IMR-90 (cell line): ENCODE measurements around the gene CPLX1. TPM values are rescaled to one million over a fixed set of nuclear protein-coding genes. Genes with fewer than 3 reads are reported as not detected.

ENCODE experiments used
- ATAC-seq: fragments of 200-7000 bp; cut with Tn5 transposase; 2 replicates; pipeline ENCODE4 v1.9.1; 2020; ENCODE audit warnings: low read depth, mild to moderate bottlenecking, moderate library complexity
- BruUV-seq: library from RNA; stranded (reverse); fragments of 400-500 nt; replicated peaks from 2 replicates; lab custom pipeline; 2021; lab: Mats Ljungman, UMichigan
- CTCF ChIA-PET: fragments of 300-600 bp; formaldehyde crosslinking; extraction: SDS; loops from one replicate; lab custom pipeline; 2021; ENCODE audit warnings: antibody characterized with exemption; lab: Yijun Ruan, JAX
- POLR2A ChIA-PET: fragments of 300-600 bp; sonication (Branson Sonifier 250); formaldehyde crosslinking; loops from one replicate; lab custom pipeline; 2022; ENCODE audit warnings: antibody characterized with exemption; ENCODE audit not compliant: unreplicated experiment; lab: Charles Lee
- DNase-seq: peaks from one replicate; pipeline ENCODE4 v3.0.0; 2013
- H2AFZ ChIP-seq: replicated peaks from 2 replicates; pipeline ENCODE3; 2013; ENCODE audit warnings: low read length, mild to moderate bottlenecking; ENCODE audit not compliant: poor library complexity
- H2AK5ac ChIP-seq: 2 replicates; pipeline ENCODE4 v1.6.1; 2013; ENCODE audit warnings: low read depth, low read length, inconsistent platforms
- H2AK9ac ChIP-seq: replicated peaks from 2 replicates; pipeline ENCODE3; 2013; ENCODE audit warnings: mild to moderate bottlenecking, low read depth, low read length, moderate library complexity; ENCODE audit not compliant: poor library complexity
- H2BK120ac ChIP-seq: 2 replicates; pipeline ENCODE4 v1.6.1; 2013; ENCODE audit warnings: low read depth, low read length, inconsistent platforms
- H2BK15ac ChIP-seq: 3 replicates; pipeline ENCODE4 v1.6.1; 2013; ENCODE audit warnings: low read depth, low read length, inconsistent platforms
- H2BK20ac ChIP-seq: 2 replicates; pipeline ENCODE4 v1.6.1; 2013; ENCODE audit warnings: low read depth, mild to moderate bottlenecking, inconsistent platforms, low read length, moderate library complexity
- H2BK5ac ChIP-seq: 2 replicates; pipeline ENCODE4 v1.6.1; 2013; ENCODE audit warnings: mild to moderate bottlenecking, low read depth, low read length, inconsistent platforms; ENCODE audit not compliant: poor library complexity, severe bottlenecking
- H3K14ac ChIP-seq: replicated peaks from 2 replicates; pipeline ENCODE4 v1.6.1; 2013; ENCODE audit warnings: low read depth, low read length, inconsistent platforms
- H3K18ac ChIP-seq: 2 replicates; pipeline ENCODE4 v1.6.1; 2013; ENCODE audit warnings: low read depth, low read length, control low read depth
- H3K23ac ChIP-seq: 2 replicates; pipeline ENCODE4 v1.6.1; 2013; ENCODE audit warnings: low read depth, low read length, inconsistent platforms
- H3K27ac ChIP-seq: 2 replicates; pipeline ENCODE4 v1.5.1; 2013; ENCODE audit warnings: mild to moderate bottlenecking, control low read depth, low read length; ENCODE audit not compliant: insufficient read depth
- H3K27me3 ChIP-seq: 2 replicates; pipeline ENCODE4 v1.6.1; 2013; ENCODE audit warnings: low read length; ENCODE audit not compliant: control insufficient read depth, insufficient read depth
- H3K36me3 ChIP-seq: 2 replicates; pipeline ENCODE4 v1.6.1; 2013; ENCODE audit warnings: low read length, mixed read lengths; ENCODE audit not compliant: control insufficient read depth, insufficient read depth
- H3K4ac ChIP-seq: 2 replicates; pipeline ENCODE4 v1.6.1; 2013; ENCODE audit warnings: low read depth, low read length, inconsistent platforms
- H3K4me1 ChIP-seq: 2 replicates; pipeline ENCODE4 v1.6.1; 2013; ENCODE audit warnings: low read length, mixed read lengths; ENCODE audit not compliant: control insufficient read depth, insufficient read depth
- H3K4me2 ChIP-seq: 2 replicates; pipeline ENCODE4 v1.6.1; 2013; ENCODE audit warnings: low read depth, mild to moderate bottlenecking, control low read depth, low read length, moderate library complexity
- H3K4me3 ChIP-seq: 2 replicates; pipeline ENCODE4 v1.5.1; 2013; ENCODE audit warnings: low read depth, mild to moderate bottlenecking, control low read depth, low read length, moderate library complexity; ENCODE audit not compliant: insufficient read depth
- H3K56ac ChIP-seq: 2 replicates; pipeline ENCODE4 v1.6.1; 2013; ENCODE audit warnings: low read length, inconsistent platforms; ENCODE audit not compliant: insufficient read depth; ENCODE audit errors: extremely low read depth
- H3K79me1 ChIP-seq, 2 experiments: 2 replicates each; pipeline ENCODE4 v1.6.1; 2013; ENCODE audit warnings: low read length in 2 of 2, inconsistent platforms in 1 of 2, low read depth in 1 of 2
- H3K9ac ChIP-seq: 2 replicates; pipeline ENCODE4 v1.6.1; 2013; ENCODE audit warnings: low read depth, low read length, control low read depth
- H3K9me1 ChIP-seq: 2 replicates; pipeline ENCODE4 v1.6.1; 2013; ENCODE audit warnings: low read length, inconsistent platforms; ENCODE audit not compliant: insufficient read depth
- H3K9me3 ChIP-seq: 2 replicates; pipeline ENCODE4 v1.6.1; 2013; ENCODE audit warnings: low read length; ENCODE audit not compliant: control insufficient read depth, insufficient read depth
- H4K20me1 ChIP-seq: 2 replicates; pipeline ENCODE4 v1.6.1; 2013; ENCODE audit warnings: low read length, inconsistent platforms; ENCODE audit not compliant: insufficient read depth
- H4K5ac ChIP-seq: 2 replicates; pipeline ENCODE4 v1.6.1; 2013; ENCODE audit warnings: mild to moderate bottlenecking, low read depth, low read length, control low read depth
- H4K8ac ChIP-seq, 2 experiments: 2 replicates each; pipeline ENCODE4 v1.6.1; 2013; ENCODE audit warnings: low read depth in 2 of 2, low read length in 2 of 2, control low read depth in 1 of 2, inconsistent platforms in 1 of 2
- H4K91ac ChIP-seq: 2 replicates; pipeline ENCODE4 v1.6.1; 2013; ENCODE audit warnings: low read depth, low read length, inconsistent platforms; ENCODE audit not compliant: insufficient read depth
- RAD21 ChIP-seq: IDR thresholded peaks from 2 replicates; pipeline ENCODE4 v1.6.1; 2012; ENCODE audit warnings: low read length, improper control_type of control experiment
- WGBS, 2 experiments: methylation state at CpG; one replicate each; pipeline versions ENCODE4 v1.1.5 to v1.1.7; 2013; ENCODE audit warnings: missing lambda C conversion rate in 2 of 2; ENCODE audit not compliant: insufficient read length in 1 of 2; ENCODE audit errors: extremely low coverage in 2 of 2; 5-methylcytosine and 5-hydroxymethylcytosine counted together
- dilution Hi-C: fragments of 300-500 bp; cut with HindIII; formaldehyde crosslinking; loops from one replicate; pipeline ENCODE4 v1.14.3; 2018; ENCODE audit warnings: low sequenced_read_pairs; ENCODE audit not compliant: unreplicated experiment
- in situ Hi-C: fragments of 300-500 bp; cut with MboI; formaldehyde crosslinking; loops from 3 replicates; pipeline ENCODE4 v1.14.3; 2019; ENCODE audit warnings: low sequenced_read_pairs, inconsistent platforms, mixed read lengths
- intact Hi-C: fragments of 100-400 bp; cut with micrococcal nuclease; formaldehyde crosslinking; loops from 2 replicates; pipeline ENCODE4 v1.10.0; 2022
- polyA plus RNA-seq, 3 experiments: library from polyadenylated mRNA; depleted of rRNA; stranded (reverse); fragments of >200 nt; gene quantifications; 2 replicates each; pipeline ENCODE4 v1.2.3, GENCODE V29; 2012; ENCODE audit warnings: low replicate concordance in 1 of 3
- total RNA-seq: library from RNA; depleted of rRNA; stranded (reverse); fragments of >200 nt; gene quantifications from 2 replicates; pipeline ENCODE4 v1.2.3, GENCODE V29; 2012; rRNA removed

The CPLX1 gene
- total and polyA plus RNA-seq, 2 of the 4 experiments (the other 2 are of a cell fraction) = 0.05 TPM; not detected in 1

- no peak for DNase-seq
- Histone ChIP-seq H2AK5ac (no peak overlapping the region), H3K56ac (no peak overlapping the region), H2BK20ac (no peak overlapping the region), H3K27ac (no peak overlapping the region), H3K4me3 (no peak overlapping the region), H4K5ac (no peak overlapping the region), H3K36me3 (peaks cover 70% of the 10 kb centered on the region), H2BK120ac (no peak overlapping the region), H2AFZ (no peak overlapping the region), H3K9me3 (no peaks in the 10 kb centered on the region), H3K4ac (no peak overlapping the region), H3K9ac (no peak overlapping the region), H3K79me1 (peaks cover 17 to 28% of the 10 kb centered on the region in 2 experiments), H3K4me1 (peaks cover 2% of the 10 kb centered on the region), H2AK9ac (no peak overlapping the region), H2BK5ac (no peak overlapping the region), H3K23ac (no peak overlapping the region), H3K27me3 (no peaks in the 10 kb centered on the region), H3K4me2 (no peak overlapping the region), H2BK15ac (no peak overlapping the region), H4K20me1 (peaks cover 17% of the 10 kb centered on the region), H3K18ac (no peak overlapping the region), H4K91ac (no peak overlapping the region), H3K14ac (no peak overlapping the region), H4K8ac (no peak overlapping the region), H3K9me1 (peaks cover 3% of the 10 kb centered on the region; the same call in 1 of the 2 replicates)
- dilution Hi-C loops = no loop called here
- WGBS, 2 experiments = 90% methylated on average over 2 of the region's 8 CpGs; no CpG with 5 or more reads in 1 of the 2 experiments
- ChIA-PET POLR2A (no interaction called here), CTCF (no interaction called here)
- no peak for ATAC-seq
- intact Hi-C loops = no loop called here
- BruUV-seq = no TSS peak
- in situ Hi-C loops = no loop called here
- no peak for TF ChIP-seq RAD21
Observed at GRCh38 chr4:735583-735982, 90.3 kb downstream of the CPLX1 start.

Other genes with a start within 250 kb of the CPLX1 start
- gene TMEM271, start 249.8 kb downstream of the CPLX1 start, total RNA-seq = not detected in 2 replicates
- gene TMEM271, start 249.8 kb downstream of the CPLX1 start, polyA plus RNA-seq (2012; rRNA removed) = not detected in 2 replicates
- under 0.01 TPM in 1 of 2 replicates, not detected in the other for gene PDE6B, start 200.6 kb downstream of the CPLX1 start, total RNA-seq
- gene PDE6B, start 200.6 kb downstream of the CPLX1 start, polyA plus RNA-seq (2012; rRNA removed) = not detected in 2 replicates
- gene ATP5ME, start 151.9 kb downstream of the CPLX1 start, total RNA-seq = 39.3 and 62.2 TPM in 2 replicates
- 603 and 663 TPM in 2 replicates for gene ATP5ME, start 151.9 kb downstream of the CPLX1 start, polyA plus RNA-seq (2012; rRNA removed)
- gene MYL5, start 151.6 kb downstream of the CPLX1 start, total RNA-seq = 5.0 and 9.1 TPM in 2 replicates
- gene MYL5, start 151.6 kb downstream of the CPLX1 start, polyA plus RNA-seq (2012; rRNA removed) = 16.0 and 17.8 TPM in 2 replicates
- gene SLC49A3, start 137.0 kb downstream of the CPLX1 start, total RNA-seq = under 0.01 TPM in 2 replicates
- 0.32 and 0.36 TPM in 2 replicates for gene SLC49A3, start 137.0 kb downstream of the CPLX1 start, polyA plus RNA-seq (2012; rRNA removed)
- 40.0 and 45.0 TPM in 2 replicates for gene PCGF3, start 120.3 kb downstream of the CPLX1 start, total RNA-seq
- gene PCGF3, start 120.3 kb downstream of the CPLX1 start, polyA plus RNA-seq (2012; rRNA removed) = 55.3 and 59.4 TPM in 2 replicates
- gene GAK, start 106.2 kb upstream of the CPLX1 start, total RNA-seq = 34.4 and 133 TPM in 2 replicates
- gene GAK, start 106.2 kb upstream of the CPLX1 start, polyA plus RNA-seq (2012; rRNA removed) = 44.6 and 45.1 TPM in 2 replicates
- gene TMEM175, start 106.3 kb upstream of the CPLX1 start, total RNA-seq = 7.7 and 9.2 TPM in 2 replicates
- gene TMEM175, start 106.3 kb upstream of the CPLX1 start, polyA plus RNA-seq (2012; rRNA removed) = 41.9 and 47.4 TPM in 2 replicates
- 4.3 and 4.4 TPM in 2 replicates for gene DGKQ, start 147.4 kb upstream of the CPLX1 start, total RNA-seq
- 15.6 and 17.4 TPM in 2 replicates for gene DGKQ, start 147.4 kb upstream of the CPLX1 start, polyA plus RNA-seq (2012; rRNA removed)
- gene IDUA, start 160.9 kb upstream of the CPLX1 start, total RNA-seq = 0.72 and 1.7 TPM in 2 replicates
- gene IDUA, start 160.9 kb upstream of the CPLX1 start, polyA plus RNA-seq (2012; rRNA removed) = 12.5 and 16.7 TPM in 2 replicates
- gene SLC26A1, start 167.3 kb upstream of the CPLX1 start, total RNA-seq = not detected in 2 replicates
- gene SLC26A1, start 167.3 kb upstream of the CPLX1 start, polyA plus RNA-seq (2012; rRNA removed) = 0.09 and 0.13 TPM in 2 replicates
- gene FGFRL1, start 185.5 kb upstream of the CPLX1 start, total RNA-seq = 43.3 and 49.3 TPM in 2 replicates
- gene FGFRL1, start 185.5 kb upstream of the CPLX1 start, polyA plus RNA-seq (2012; rRNA removed) = 78.8 and 87.3 TPM in 2 replicates